GM23338 (cell line): ENCODE measurements around the gene PRUNE2. TPM values are rescaled to one million over a fixed set of nuclear protein-coding genes. Genes with fewer than 3 reads are reported as not detected.
A peak's percentile ranks its signal among the peaks of the same experiment; 100 is the strongest.

Source experiments
- ATAC-seq: fragments of 200-7000 bp; cut with Tn5 transposase; 3 replicates; pipeline ENCODE4 v1.9.1; 2020
- DNase-seq: peaks from one replicate; pipeline ENCODE4 v3.0.0-alpha.2; 2015; ENCODE audit warnings: low spot score
- H2AFZ ChIP-seq: fragments of 200-600 bp; sonication (generic); 2 replicates; pipeline ENCODE4 v1.8.0; 2016; ENCODE audit warnings: antibody characterized with exemption, mild to moderate bottlenecking, moderate library complexity
- H3F3A ChIP-seq: fragments of 200-600 bp; sonication (generic); replicated peaks from 2 replicates; pipeline ENCODE4 v1.8.0; 2017; ENCODE audit warnings: antibody characterized with exemption, mixed run types, low read depth
- H3K27ac ChIP-seq: fragments of 200-600 bp; sonication (generic); 2 replicates; pipeline ENCODE4 v1.6.1; 2016; ENCODE audit warnings: low read depth
- H3K27me3 ChIP-seq: fragments of 200-600 bp; sonication (generic); 2 replicates; pipeline ENCODE4 v1.8.0; 2016; ENCODE audit warnings: mild to moderate bottlenecking, mixed run types, moderate library complexity; ENCODE audit not compliant: insufficient read depth
- H3K36me3 ChIP-seq: fragments of 200-600 bp; sonication (generic); 2 replicates; pipeline ENCODE4 v1.8.0; 2016; ENCODE audit warnings: mild to moderate bottlenecking; ENCODE audit not compliant: insufficient read depth
- H3K4me1 ChIP-seq: fragments of 200-600 bp; sonication (generic); 2 replicates; pipeline ENCODE4 v1.8.0; 2016; ENCODE audit warnings: mild to moderate bottlenecking, moderate library complexity; ENCODE audit not compliant: insufficient read depth
- H3K4me2 ChIP-seq: fragments of 200-600 bp; sonication (generic); 2 replicates; pipeline ENCODE4 v1.7.1; 2017; ENCODE audit warnings: mixed run types
- H3K4me3 ChIP-seq: fragments of 200-600 bp; sonication (generic); 2 replicates; pipeline ENCODE4 v1.6.1; 2016; ENCODE audit warnings: mixed run types
- H3K79me2 ChIP-seq: fragments of 200-600 bp; sonication (generic); replicated peaks from 2 replicates; pipeline ENCODE4 v1.8.0; 2017; ENCODE audit warnings: mild to moderate bottlenecking; ENCODE audit not compliant: insufficient read depth
- H3K9me2 ChIP-seq: fragments of 200-600 bp; sonication (generic); 2 replicates; pipeline ENCODE4 v1.8.0; 2017; ENCODE audit not compliant: insufficient read depth
- H4K20me1 ChIP-seq: fragments of 200-600 bp; sonication (generic); replicated peaks from 2 replicates; pipeline ENCODE4 v1.8.0; 2017; ENCODE audit warnings: mild to moderate bottlenecking; ENCODE audit not compliant: insufficient read depth
- H3K27ac Mint-ChIP-seq: 2 replicates; pipeline ENCODE4 v1.8.0; 2020; ENCODE audit warnings: inconsistent platforms, mild to moderate bottlenecking, moderate library complexity, mixed read lengths
- H3K27me3 Mint-ChIP-seq: 3 replicates; pipeline ENCODE4 v1.8.0; 2022; ENCODE audit warnings: low read depth, mild to moderate bottlenecking, moderate library complexity, mixed read lengths, inconsistent platforms; ENCODE audit not compliant: insufficient read depth, poor library complexity
- H3K36me3 Mint-ChIP-seq: 3 replicates; pipeline ENCODE4 v1.8.0; 2021; ENCODE audit warnings: low read depth, mild to moderate bottlenecking, inconsistent platforms, moderate library complexity, mixed read lengths
- H3K4me1 Mint-ChIP-seq: 3 replicates; pipeline ENCODE4 v1.8.0; 2020; ENCODE audit warnings: mild to moderate bottlenecking, inconsistent platforms, mixed read lengths
- H3K4me3 Mint-ChIP-seq: 3 replicates; pipeline ENCODE4 v1.8.0; 2021; ENCODE audit warnings: moderate library complexity, mild to moderate bottlenecking, inconsistent platforms, mixed read lengths
- H3K9me3 Mint-ChIP-seq: 3 replicates; pipeline ENCODE4 v1.8.0; 2020; ENCODE audit warnings: moderate library complexity, mild to moderate bottlenecking, inconsistent platforms, mixed read lengths
- CREB1 ChIP-seq: fragments of 250-450 bp; sonication (Bioruptor Pico); IDR thresholded peaks from 2 replicates; pipeline ENCODE4 v1.5.0; 2020; ENCODE audit warnings: low read depth, mild to moderate bottlenecking, moderate library complexity
- CTCF ChIP-seq, 2 experiments: fragments of 200-600 bp in 1 of 2; sonication (generic) in 1 of 2; conservative IDR thresholded peaks; 2 replicates each; pipeline versions ENCODE4 v1.5.1 to v1.6.1; 2016 to 2017; ENCODE audit warnings: antibody characterized with exemption in 2 of 2, low read depth in 2 of 2, mild to moderate bottlenecking in 2 of 2, moderate library complexity in 1 of 2
- EZH2 ChIP-seq: fragments of 200-600 bp; sonication (generic); IDR thresholded peaks from one replicate; pipeline ENCODE4 v1.8.0; 2017; ENCODE audit warnings: antibody characterized with exemption, mild to moderate bottlenecking, low read depth; ENCODE audit not compliant: unreplicated experiment
- EZH2phosphoT487 ChIP-seq: fragments of 200-600 bp; sonication (generic); IDR thresholded peaks from one replicate; pipeline ENCODE4 v1.8.1; 2018; ENCODE audit warnings: antibody characterized with exemption; ENCODE audit not compliant: unreplicated experiment
- JUNB ChIP-seq: IDR thresholded peaks from one replicate; pipeline ENCODE4 v1.6.1; 2016; ENCODE audit warnings: antibody characterized with exemption; ENCODE audit not compliant: unreplicated experiment
- NANOG ChIP-seq: IDR thresholded peaks from 2 replicates; pipeline ENCODE4 v1.6.1; 2016; ENCODE audit warnings: antibody characterized with exemption, borderline replicate concordance
- POLR2AphosphoS5 ChIP-seq: IDR thresholded peaks from 2 replicates; pipeline ENCODE4 v1.6.1; 2016; ENCODE audit warnings: antibody characterized with exemption, low read depth
- STAT1 ChIP-seq: IDR thresholded peaks from one replicate; pipeline ENCODE4 v1.6.1; 2016; ENCODE audit warnings: antibody characterized with exemption; ENCODE audit not compliant: unreplicated experiment
- ZNF331 ChIP-seq: fragments of 250-450 bp; sonication (Bioruptor Pico); IDR thresholded peaks from 2 replicates; pipeline ENCODE4 v1.5.0; 2020; ENCODE audit warnings: low read depth, mild to moderate bottlenecking, moderate library complexity
- ZNF462 ChIP-seq: fragments of 250-450 bp; sonication (Bioruptor Pico); IDR thresholded peaks from 2 replicates; pipeline ENCODE4 v1.5.0; 2020; ENCODE audit warnings: mild to moderate bottlenecking, moderate library complexity
- polyA plus RNA-seq: library from polyadenylated mRNA; unstranded; fragments of >200 nt; fragmentation: Nextera tagmentation; extraction: Ambion mirVana; gene quantifications from 2 replicates; pipeline ENCODE4 v1.2.1, GENCODE V29; 2016
- total RNA-seq: library from RNA; depleted of rRNA; stranded (reverse); fragments of >200 nt; shearing (Covaris generic); gene quantifications from 2 replicates; pipeline ENCODE4 v1.2.3, GENCODE V29; 2014
- TF ChIP-seq, protein P1 (sequence below): IDR thresholded peaks from one replicate; pipeline ENCODE4 v1.6.1; 2018; ENCODE audit warnings: antibody characterized with exemption; ENCODE audit not compliant: unreplicated experiment

PRUNE2 gene
- total and polyA plus RNA-seq, 2 experiments from 2014 or later: 10.6 to 26.5 TPM

- DNase-seq (no peak), ATAC-seq (no peak)
- Mint-ChIP-seq H3K27me3 (peaks cover 5% of the 10 kb centered on the region), H3K4me3 (peak overlapping the region; percentile 58), H3K4me1 (peaks cover 10% of the 10 kb centered on the region; the same call in 2 of the 3 replicates), H3K9me3 (no peaks in the 10 kb centered on the region; the same call in 2 of the 3 replicates), H3K36me3 (no peaks in the 10 kb centered on the region), H3K27ac (no peak overlapping the region)
- Histone ChIP-seq H3K79me2 (no peaks in the 10 kb centered on the region), H3K4me1 (peaks cover 7% of the 10 kb centered on the region), H2AFZ (peak overlapping the region; percentile 91), H3F3A (no peaks in the 10 kb centered on the region; the same call in 1 of the 2 replicates), H3K9me2 (no peaks in the 10 kb centered on the region), H3K27me3 (peaks cover 11% of the 10 kb centered on the region; the same call in 1 of the 2 replicates), H3K36me3 (no peaks in the 10 kb centered on the region), H3K4me2 (peak overlapping the region; percentile 75), H3K4me3 (peak overlapping the region; percentile 56), H4K20me1 (no peaks in the 10 kb centered on the region), H3K27ac (no peak overlapping the region)
- TF ChIP-seq EZH2phosphoT487: no peak
Observed at GRCh38 chr9:76571288-76571687, 334.6 kb downstream of the PRUNE2 start.

DNA sequence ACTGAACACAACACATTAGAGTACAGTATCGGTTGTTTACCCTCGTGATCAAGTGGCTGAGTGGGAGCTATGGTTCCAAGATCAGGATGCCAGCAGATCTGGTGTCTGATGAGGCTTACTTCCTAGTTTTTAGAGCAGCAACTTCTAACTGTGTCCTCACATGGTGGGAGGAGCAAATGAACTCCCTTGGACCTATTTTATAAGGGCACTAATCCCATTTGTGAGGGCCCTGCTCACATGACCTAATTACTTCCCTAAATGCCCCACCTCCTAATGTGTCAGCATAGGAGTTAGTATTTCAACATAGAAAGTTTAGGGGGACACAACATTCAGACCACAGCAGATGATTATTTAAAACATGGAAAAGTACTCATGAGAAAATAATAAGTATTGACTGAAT, 335.1 kb downstream of the PRUNE2 start:
- ATAC-seq: no peak
- no peaks in the 10 kb centered on the region for H3K36me3 ChIP-seq
- peak overlapping the region; percentile 58; the same call in 2 of the 3 replicates for H3K4me3 Mint-ChIP-seq
- TF ChIP-seq NANOG (no peak), POLR2AphosphoS5 (no peak), ZNF331 (CRISPR knock-in tag) (no peak), ZNF462 (CRISPR knock-in tag) (no peak), CREB1 (CRISPR knock-in tag) (no peak), STAT1 (no peak), EZH2 (no peak), CTCF (conservative IDR thresholded peaks at IDR 0.05; ENCODE audit: low read depth in 2 of 2) (no peak), JUNB (no peak)
- TF ChIP-seq, protein P1, sequence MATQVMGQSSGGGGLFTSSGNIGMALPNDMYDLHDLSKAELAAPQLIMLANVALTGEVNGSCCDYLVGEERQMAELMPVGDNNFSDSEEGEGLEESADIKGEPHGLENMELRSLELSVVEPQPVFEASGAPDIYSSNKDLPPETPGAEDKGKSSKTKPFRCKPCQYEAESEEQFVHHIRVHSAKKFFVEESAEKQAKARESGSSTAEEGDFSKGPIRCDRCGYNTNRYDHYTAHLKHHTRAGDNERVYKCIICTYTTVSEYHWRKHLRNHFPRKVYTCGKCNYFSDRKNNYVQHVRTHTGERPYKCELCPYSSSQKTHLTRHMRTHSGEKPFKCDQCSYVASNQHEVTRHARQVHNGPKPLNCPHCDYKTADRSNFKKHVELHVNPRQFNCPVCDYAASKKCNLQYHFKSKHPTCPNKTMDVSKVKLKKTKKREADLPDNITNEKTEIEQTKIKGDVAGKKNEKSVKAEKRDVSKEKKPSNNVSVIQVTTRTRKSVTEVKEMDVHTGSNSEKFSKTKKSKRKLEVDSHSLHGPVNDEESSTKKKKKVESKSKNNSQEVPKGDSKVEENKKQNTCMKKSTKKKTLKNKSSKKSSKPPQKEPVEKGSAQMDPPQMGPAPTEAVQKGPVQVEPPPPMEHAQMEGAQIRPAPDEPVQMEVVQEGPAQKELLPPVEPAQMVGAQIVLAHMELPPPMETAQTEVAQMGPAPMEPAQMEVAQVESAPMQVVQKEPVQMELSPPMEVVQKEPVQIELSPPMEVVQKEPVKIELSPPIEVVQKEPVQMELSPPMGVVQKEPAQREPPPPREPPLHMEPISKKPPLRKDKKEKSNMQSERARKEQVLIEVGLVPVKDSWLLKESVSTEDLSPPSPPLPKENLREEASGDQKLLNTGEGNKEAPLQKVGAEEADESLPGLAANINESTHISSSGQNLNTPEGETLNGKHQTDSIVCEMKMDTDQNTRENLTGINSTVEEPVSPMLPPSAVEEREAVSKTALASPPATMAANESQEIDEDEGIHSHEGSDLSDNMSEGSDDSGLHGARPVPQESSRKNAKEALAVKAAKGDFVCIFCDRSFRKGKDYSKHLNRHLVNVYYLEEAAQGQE: no peak

More for the DNA sequence above, 335.1 kb downstream of the PRUNE2 start:
- Mint-ChIP-seq H3K9me3 (no peaks in the 10 kb centered on the region; the same call in 2 of the 3 replicates), H3K36me3 (no peaks in the 10 kb centered on the region), H3K27ac (no peak overlapping the region), H3K27me3 (peaks cover 4% of the 10 kb centered on the region), H3K4me1 (peaks cover 10% of the 10 kb centered on the region; the same call in 2 of the 3 replicates)
- peaks cover 7% of the 10 kb centered on the region for H3K4me1 ChIP-seq
- H3K4me3 ChIP-seq: no peak overlapping the region
- H4K20me1 ChIP-seq: no peaks in the 10 kb centered on the region
- no peaks in the 10 kb centered on the region for H3K9me2 ChIP-seq
- H3K79me2 ChIP-seq: no peaks in the 10 kb centered on the region
- H3K27me3 ChIP-seq: peaks cover 11% of the 10 kb centered on the region; the same call in 1 of the 2 replicates
- no peak overlapping the region for H2AFZ ChIP-seq
- no peak overlapping the region for H3K27ac ChIP-seq
- H3F3A ChIP-seq: no peaks in the 10 kb centered on the region; the same call in 1 of the 2 replicates
- no peak overlapping the region; the same call in 1 of the 2 replicates for H3K4me2 ChIP-seq
- DNase-seq: no peak
